Prostate gland (tissue), 2 donors: ENCODE results near the gene BLOC1S4. TPM values are rescaled to one million over a fixed set of nuclear protein-coding genes. Genes with fewer than 3 reads are reported as not detected.
A peak's percentile ranks its signal among the peaks of the same experiment; 100 is the strongest.

ENCODE experiments used
- DNase-seq: peaks from one replicate; pipeline ENCODE4 v3.0.0-alpha.2; 2019; ENCODE audit warnings: low spot score
- H3K27ac ChIP-seq, 2 donors: fragments of 200-600 bp; sonication (generic); 2 replicates each; pipeline ENCODE4 v1.5.1; 2017 to 2019
- H3K27me3 ChIP-seq: fragments of 200-600 bp; sonication (generic); replicated peaks from 2 replicates; pipeline ENCODE4 v1.5.1; 2019; ENCODE audit not compliant: insufficient read depth
- H3K36me3 ChIP-seq, 2 donors: fragments of 200-600 bp; sonication (generic); 1 replicate in 1 of 2; 2 replicates in 1 of 2; pipeline versions ENCODE4 v1.5.1 to v1.8.1; 2017 to 2019
- H3K4me1 ChIP-seq: fragments of 200-600 bp; sonication (generic); replicated peaks from 2 replicates; pipeline ENCODE4 v1.5.1; 2019
- H3K4me3 ChIP-seq, 2 donors: fragments of 200-600 bp; sonication (generic); 2 replicates each; pipeline ENCODE4 v1.5.1; 2017 to 2019
- H3K9me3 ChIP-seq: fragments of 200-600 bp; sonication (generic); 2 replicates; pipeline ENCODE4 v1.5.1; 2017
- POLR2A ChIP-seq: fragments of 450-650 bp; IDR thresholded peaks from one replicate; pipeline ENCODE4 v1.6.1; 2016; ENCODE audit warnings: antibody characterized with exemption, mild to moderate bottlenecking
- POLR2AphosphoS5 ChIP-seq: sonication (generic); formaldehyde crosslinking; IDR thresholded peaks from one replicate; pipeline ENCODE4 v1.6.1; 2017; ENCODE audit warnings: antibody characterized with exemption
- WGBS: methylation state at CpG from one replicate; pipeline ENCODE4 v1.1.5; 2018; 5-methylcytosine and 5-hydroxymethylcytosine counted together
- intact Hi-C: fragments of 100-400 bp; cut with DNase I; formaldehyde crosslinking; loops from one replicate; pipeline ENCODE4 v1.14.2; 2022
- total RNA-seq, 2 donors: library from RNA; depleted of rRNA; stranded (reverse); fragments of >200 nt; gene quantifications; one replicate each; pipeline ENCODE4 v1.1.0, GENCODE V29; 2016
- TF ChIP-seq, protein P1 (sequence below), 4 experiments: fragments of 200-600 bp in 2 of 4; fragments of 450-650 bp in 2 of 4; sonication (generic) in 2 of 4; IDR thresholded peaks; 1 replicate in 3 of 4; 2 replicates in 1 of 4; pipeline ENCODE4 v1.5.1; 2016 to 2019; ENCODE audit warnings: antibody characterized with exemption in 4 of 4, mild to moderate bottlenecking in 2 of 4, moderate library complexity in 2 of 4

The BLOC1S4 gene
- total RNA-seq, 2 donors from 2014 or later = 20.4 to 35.2 TPM

DNA sequence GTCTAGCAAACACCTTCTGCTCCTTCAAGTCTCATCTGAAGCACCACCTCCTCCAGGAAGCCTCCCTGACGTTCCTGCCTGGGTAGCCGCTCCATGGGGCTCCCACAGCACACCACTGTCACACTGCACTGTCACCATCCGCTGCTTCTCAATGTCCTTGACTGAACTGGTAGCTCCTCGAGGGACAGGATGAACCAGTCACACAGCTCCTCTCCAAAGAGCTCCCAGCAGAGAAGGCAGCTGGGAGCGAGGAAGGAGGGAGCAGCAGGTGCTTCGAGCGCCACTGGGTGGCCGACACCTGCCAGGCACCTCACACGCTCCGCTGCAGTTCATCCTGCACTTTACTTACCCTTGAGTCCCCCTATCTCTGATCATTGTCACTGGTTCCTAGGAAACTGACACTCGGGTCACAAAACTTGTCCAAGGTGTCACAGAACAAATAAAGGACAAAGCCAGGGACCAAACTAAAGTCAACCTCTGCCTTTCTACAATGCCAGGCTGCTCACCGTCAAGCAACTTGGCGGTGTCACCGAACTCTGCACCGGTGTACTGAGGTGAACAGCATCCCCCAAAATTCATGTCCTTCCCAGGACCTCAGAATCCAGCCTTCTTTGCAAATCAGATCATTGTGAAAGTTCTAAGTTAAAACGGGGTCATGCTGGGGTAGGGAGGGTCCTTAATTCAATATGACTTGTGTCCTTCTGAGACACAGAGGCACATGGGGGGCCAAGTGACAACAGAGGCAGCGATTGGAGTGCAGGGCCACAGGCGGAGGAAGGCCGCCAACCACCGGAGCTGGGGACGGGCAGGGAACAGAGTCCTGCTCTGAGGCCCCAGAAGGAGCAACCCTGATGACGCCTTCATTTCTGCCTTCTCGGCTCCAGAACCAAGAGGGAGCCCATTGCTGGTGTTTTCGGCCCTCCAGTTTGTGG, 27.8 kb upstream of the BLOC1S4 start:
- DNase-seq = peak; percentile 75
- TF ChIP-seq POLR2A = no peak
- peak; percentile 82 for TF ChIP-seq POLR2AphosphoS5
- TF ChIP-seq, protein P1, sequence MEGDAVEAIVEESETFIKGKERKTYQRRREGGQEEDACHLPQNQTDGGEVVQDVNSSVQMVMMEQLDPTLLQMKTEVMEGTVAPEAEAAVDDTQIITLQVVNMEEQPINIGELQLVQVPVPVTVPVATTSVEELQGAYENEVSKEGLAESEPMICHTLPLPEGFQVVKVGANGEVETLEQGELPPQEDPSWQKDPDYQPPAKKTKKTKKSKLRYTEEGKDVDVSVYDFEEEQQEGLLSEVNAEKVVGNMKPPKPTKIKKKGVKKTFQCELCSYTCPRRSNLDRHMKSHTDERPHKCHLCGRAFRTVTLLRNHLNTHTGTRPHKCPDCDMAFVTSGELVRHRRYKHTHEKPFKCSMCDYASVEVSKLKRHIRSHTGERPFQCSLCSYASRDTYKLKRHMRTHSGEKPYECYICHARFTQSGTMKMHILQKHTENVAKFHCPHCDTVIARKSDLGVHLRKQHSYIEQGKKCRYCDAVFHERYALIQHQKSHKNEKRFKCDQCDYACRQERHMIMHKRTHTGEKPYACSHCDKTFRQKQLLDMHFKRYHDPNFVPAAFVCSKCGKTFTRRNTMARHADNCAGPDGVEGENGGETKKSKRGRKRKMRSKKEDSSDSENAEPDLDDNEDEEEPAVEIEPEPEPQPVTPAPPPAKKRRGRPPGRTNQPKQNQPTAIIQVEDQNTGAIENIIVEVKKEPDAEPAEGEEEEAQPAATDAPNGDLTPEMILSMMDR (IDR thresholded peaks at IDR 0.05) = peak in 3 of 4 experiments; percentile 43 to 63 (median 60)
- Histone ChIP-seq H3K27me3 (no peaks in the 10 kb centered on the region), H3K4me1 (peaks cover 14% of the 10 kb centered on the region), H3K36me3 (no peaks in the 10 kb centered on the region), H3K27ac (peak overlapping the region; percentile 42 to 61), H3K4me3 (no peak overlapping the region), H3K9me3 (no peaks in the 10 kb centered on the region)
- WGBS = 74% methylated on average over 24 of the region's 24 CpGs
- intact Hi-C loops = no loop called here

DNA sequence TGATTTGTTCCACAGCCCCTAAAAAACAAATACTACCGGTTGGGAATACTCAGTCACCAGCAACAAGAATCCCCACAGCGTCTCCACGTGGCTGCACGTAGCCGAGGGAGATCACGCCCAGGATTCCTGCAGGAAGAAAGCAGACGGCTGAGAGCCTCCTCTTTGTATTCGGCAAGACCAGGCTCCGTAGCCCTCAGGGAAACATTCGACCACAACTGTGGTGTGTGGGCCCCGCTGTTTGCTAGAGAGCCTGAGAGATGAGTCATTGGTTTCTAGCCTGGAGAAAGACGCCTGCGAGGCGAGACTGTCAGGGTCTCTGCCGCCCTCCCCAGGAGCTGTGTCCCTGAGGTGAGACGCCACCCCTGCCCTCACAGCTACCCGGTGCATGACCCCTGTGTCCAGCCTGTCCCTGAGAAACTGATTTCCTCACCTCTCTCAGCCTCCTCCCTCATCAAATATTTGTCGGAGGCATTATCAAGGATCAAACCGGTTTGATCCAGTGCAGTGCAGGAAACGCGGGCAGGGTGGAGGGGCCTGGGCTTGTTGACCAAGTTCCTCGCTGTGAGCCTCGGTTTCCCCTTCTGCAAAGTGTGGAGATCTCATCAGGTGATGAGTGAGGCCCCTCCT, 27.0 kb upstream of the BLOC1S4 start:
- peak overlapping the region; percentile 42 to 61 for H3K27ac ChIP-seq
- 40% methylated on average over 23 of the region's 23 CpGs for WGBS
- intact Hi-C loops = no loop called here
- H3K36me3 ChIP-seq = no peaks in the 10 kb centered on the region
- peaks cover 14% of the 10 kb centered on the region for H3K4me1 ChIP-seq
- peak; percentile 34 for DNase-seq
- TF ChIP-seq POLR2A = no peak
- no peak for TF ChIP-seq POLR2AphosphoS5
- TF ChIP-seq, protein P1 (IDR thresholded peaks at IDR 0.05) = no peak
- no peak overlapping the region for H3K4me3 ChIP-seq
- no peaks in the 10 kb centered on the region for H3K9me3 ChIP-seq
- H3K27me3 ChIP-seq = no peaks in the 10 kb centered on the region

DNA sequence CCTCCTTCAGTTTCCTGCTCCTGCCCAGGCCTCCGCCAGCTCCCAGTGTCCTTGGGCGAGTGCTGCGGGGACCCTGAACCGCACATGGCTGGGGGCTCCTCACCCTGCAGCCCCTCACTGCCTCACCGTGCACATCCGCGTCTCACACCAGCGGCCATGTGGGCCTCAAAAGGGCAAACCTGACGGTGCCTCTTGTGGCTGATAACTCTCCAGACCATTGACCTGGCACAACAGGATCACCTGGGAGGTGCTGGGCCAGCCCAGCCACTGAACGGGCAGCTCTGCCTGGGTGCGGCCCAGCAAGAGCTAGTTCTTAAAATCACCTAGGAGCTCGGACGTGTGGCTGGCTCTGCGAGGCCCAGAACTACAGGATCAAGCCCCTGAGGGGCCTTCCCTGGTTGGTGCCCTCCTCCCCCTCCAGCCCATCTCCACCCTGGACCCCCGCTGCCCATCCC, 26.4 kb upstream of the BLOC1S4 start:
- H3K27ac ChIP-seq = peak overlapping the region; percentile 33 to 61
- 83% methylated on average over 15 of the region's 15 CpGs for WGBS
- peaks cover 14% of the 10 kb centered on the region for H3K4me1 ChIP-seq
- no peaks in the 10 kb centered on the region for H3K36me3 ChIP-seq
- intact Hi-C loops = no loop called here
- no peaks in the 10 kb centered on the region for H3K27me3 ChIP-seq
- TF ChIP-seq, protein P1 (IDR thresholded peaks at IDR 0.05) = no peak
- H3K9me3 ChIP-seq = no peaks in the 10 kb centered on the region
- no peak for DNase-seq
- H3K4me3 ChIP-seq = no peak overlapping the region

DNA sequence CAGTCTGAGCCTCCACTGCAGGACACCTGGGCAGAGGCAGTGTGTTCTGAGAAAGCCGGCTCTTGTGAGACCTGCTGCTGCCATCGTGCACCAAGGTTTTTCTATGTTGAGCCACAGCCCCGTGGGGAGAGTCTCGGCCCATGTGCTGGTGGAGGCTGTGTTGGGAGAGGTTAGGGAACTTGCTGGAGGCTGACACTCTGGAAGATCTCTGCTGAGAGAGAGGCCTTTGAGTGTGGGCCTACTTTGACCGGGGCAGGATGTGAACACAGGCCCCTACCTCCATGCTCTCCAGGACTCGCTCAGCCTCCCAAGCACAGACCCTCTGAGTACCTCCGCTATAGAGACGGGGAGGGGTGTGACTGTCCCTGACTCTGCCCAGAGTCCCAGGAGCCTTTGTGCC, 23.6 kb upstream of the BLOC1S4 start:
- TF ChIP-seq, protein P1 (IDR thresholded peaks at IDR 0.05) = no peak
- TF ChIP-seq POLR2A = no peak
- TF ChIP-seq POLR2AphosphoS5 = no peak
- Histone ChIP-seq H3K4me1 (peaks cover 25% of the 10 kb centered on the region), H3K4me3 (no peak overlapping the region), H3K9me3 (no peaks in the 10 kb centered on the region), H3K36me3 (no peaks in the 10 kb centered on the region), H3K27ac (peak overlapping the region; percentile 47 to 53), H3K27me3 (no peaks in the 10 kb centered on the region)
- 63% methylated on average over 8 of the region's 8 CpGs for WGBS
- DNase-seq = no peak
- intact Hi-C loops = no loop called here
